Ovary (tissue), 3 donors: ENCODE data around the gene HS6ST3.

Experiments used
- CTCF ChIP-seq, 3 donors: fragments of 450-650 bp in 2 of 3; fragments of 200-600 bp in 1 of 3; IDR thresholded peaks; one replicate each; pipeline versions ENCODE4 v1.5.1 to v1.8.0; 2016 to 2022; ENCODE audit warnings: antibody characterized with exemption in 3 of 3, mild to moderate bottlenecking in 1 of 3
- EP300 ChIP-seq: sonication (generic); formaldehyde crosslinking; IDR thresholded peaks from one replicate; pipeline ENCODE4 v1.6.1; 2017; ENCODE audit warnings: antibody characterized with exemption
- POLR2A ChIP-seq: fragments of 450-650 bp; IDR thresholded peaks from one replicate; pipeline ENCODE4 v1.6.1; 2017; ENCODE audit warnings: antibody characterized with exemption, mild to moderate bottlenecking, moderate library complexity
- donor health status: DM: no; HTN: no; CAD: no.

- TF ChIP-seq POLR2A (no peak), CTCF (IDR thresholded peaks at IDR 0.05) (no peak), EP300 (no peak)
Measured at GRCh38 chr13:96728463-96728862, 638.6 kb downstream of the HS6ST3 start.
